ENCODE results near the gene POLR2J.
"Not testable (repeated sequence)": the region's sequence is repeated elsewhere in the genome, so short reads cannot be mapped to it uniquely, and the experiment has no call there.

Gene POLR2J

DNA sequence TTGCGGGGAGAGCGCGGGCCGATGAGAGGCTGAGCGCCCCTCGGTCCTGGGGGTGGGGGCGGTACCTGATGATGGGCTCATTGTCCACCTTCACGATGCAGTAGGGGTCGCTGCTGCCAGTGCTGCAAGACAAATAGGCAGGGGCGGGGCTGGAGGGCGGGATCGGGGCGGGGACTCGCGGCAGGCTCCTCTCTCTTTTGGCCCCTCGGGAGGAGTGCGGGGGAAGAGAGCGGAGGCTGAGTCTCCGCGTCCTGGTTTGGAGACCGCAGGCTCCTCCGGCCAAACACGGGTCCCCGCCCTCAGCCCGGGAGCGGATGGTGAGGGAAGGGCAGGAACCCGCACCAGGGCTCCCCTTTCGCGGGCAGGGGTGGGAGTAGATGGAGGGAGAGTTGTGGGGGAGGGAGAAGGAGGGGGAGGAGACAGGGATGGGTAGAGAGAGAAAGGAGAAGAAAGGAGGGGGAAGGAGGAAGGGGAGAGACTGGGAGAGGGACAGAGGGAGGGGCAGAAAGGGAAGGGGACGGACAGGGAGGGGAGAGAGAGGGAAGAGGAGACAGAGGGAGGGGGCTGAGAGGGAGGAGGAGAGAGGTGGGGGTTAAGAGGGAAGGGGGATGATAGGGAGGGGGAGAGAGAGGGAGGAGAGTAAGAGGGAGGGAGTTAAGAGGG is 33.3 kb upstream of the POLR2J start:
- not testable (repeated sequence) for H3K4me1 ChIP-seq (ENCODE audit: control insufficient read depth in 1 of 2, insufficient read depth in 2 of 2, low read length in 2 of 2); H3K36me3 ChIP-seq (ENCODE audit: control insufficient read depth in 1 of 2, insufficient read depth in 2 of 2, low read length in 2 of 2); H3K4me3 ChIP-seq (ENCODE audit: low read depth in 1 of 2, low read length in 2 of 2); H3K9me3 ChIP-seq (ENCODE audit: control insufficient read depth in 1 of 2, low read length in 2 of 2); H3K27me3 ChIP-seq (ENCODE audit: low read depth, low read length); H3K27ac ChIP-seq (ENCODE audit: low read length)

DNA sequence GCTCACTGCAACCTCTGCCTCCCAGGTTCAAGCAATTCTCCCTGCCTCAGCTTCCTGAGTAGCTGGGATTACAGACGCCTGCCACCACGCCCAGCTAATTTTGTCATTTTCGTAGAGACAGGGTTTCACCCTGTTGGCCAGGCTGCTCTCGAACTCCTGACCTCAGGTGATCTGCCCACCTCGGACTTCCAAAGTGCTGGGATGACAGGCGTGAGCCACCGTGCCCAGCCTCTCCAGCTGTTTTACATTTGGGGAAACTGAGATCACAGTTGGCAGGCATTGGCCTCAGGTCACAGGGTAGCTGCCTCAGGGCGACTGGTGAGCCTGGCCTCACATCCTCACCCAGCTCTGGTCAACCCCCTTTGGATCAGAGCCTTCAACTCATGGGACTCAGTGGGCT is 31.9 kb upstream of the POLR2J start:
- H3K4me3 ChIP-seq (ENCODE audit: low read depth in 1 of 2, low read length in 2 of 2); H3K9me3 ChIP-seq (ENCODE audit: control insufficient read depth in 1 of 2, low read length in 2 of 2); H3K4me1 ChIP-seq (ENCODE audit: control insufficient read depth in 1 of 2, insufficient read depth in 2 of 2, low read length in 2 of 2); H3K27ac ChIP-seq (ENCODE audit: low read length); H3K36me3 ChIP-seq (ENCODE audit: control insufficient read depth in 1 of 2, insufficient read depth in 2 of 2, low read length in 2 of 2); H3K27me3 ChIP-seq (ENCODE audit: low read depth, low read length): not testable (repeated sequence)

DNA sequence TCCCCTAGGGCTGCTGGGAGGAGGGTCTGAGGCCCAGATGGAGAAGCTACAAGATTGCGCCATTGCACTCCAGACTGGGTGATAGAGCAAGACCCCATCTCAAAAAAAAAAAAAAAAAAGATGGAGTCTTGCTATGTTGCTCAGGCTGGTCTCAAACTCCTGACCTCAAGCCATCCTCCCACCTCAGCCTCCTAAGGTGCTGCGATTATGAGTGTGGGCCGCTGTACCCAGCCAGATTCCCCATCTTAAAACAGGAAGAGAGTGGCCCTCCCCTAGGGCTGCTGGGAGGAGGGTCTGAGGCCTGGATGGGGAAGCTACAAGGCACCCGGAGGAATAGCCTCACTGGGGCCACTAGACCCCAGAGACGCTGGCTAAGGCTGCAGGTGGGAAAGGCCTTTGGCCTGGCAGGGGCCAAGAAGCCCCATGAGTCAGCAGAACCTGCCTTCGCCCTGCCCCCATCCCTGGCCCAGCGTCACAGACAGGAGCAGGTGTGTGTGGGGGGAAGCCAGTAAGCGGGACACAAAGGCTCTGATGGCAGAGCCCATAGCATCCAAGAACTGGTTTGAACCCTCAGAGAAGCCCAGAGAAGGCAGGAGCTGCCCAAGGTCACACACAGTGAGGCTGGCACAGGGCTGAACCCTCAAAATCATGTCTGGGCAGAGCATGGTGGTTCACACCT is 28.8 kb upstream of the POLR2J start:
- not testable (repeated sequence) for H3K27ac ChIP-seq (ENCODE audit: low read length); H3K4me1 ChIP-seq (ENCODE audit: control insufficient read depth in 1 of 2, insufficient read depth in 2 of 2, low read length in 2 of 2); H3K9me3 ChIP-seq (ENCODE audit: control insufficient read depth in 1 of 2, low read length in 2 of 2); H3K36me3 ChIP-seq (ENCODE audit: control insufficient read depth in 1 of 2, insufficient read depth in 2 of 2, low read length in 2 of 2); H3K4me3 ChIP-seq (ENCODE audit: low read depth in 1 of 2, low read length in 2 of 2); H3K27me3 ChIP-seq (ENCODE audit: low read depth, low read length)

DNA sequence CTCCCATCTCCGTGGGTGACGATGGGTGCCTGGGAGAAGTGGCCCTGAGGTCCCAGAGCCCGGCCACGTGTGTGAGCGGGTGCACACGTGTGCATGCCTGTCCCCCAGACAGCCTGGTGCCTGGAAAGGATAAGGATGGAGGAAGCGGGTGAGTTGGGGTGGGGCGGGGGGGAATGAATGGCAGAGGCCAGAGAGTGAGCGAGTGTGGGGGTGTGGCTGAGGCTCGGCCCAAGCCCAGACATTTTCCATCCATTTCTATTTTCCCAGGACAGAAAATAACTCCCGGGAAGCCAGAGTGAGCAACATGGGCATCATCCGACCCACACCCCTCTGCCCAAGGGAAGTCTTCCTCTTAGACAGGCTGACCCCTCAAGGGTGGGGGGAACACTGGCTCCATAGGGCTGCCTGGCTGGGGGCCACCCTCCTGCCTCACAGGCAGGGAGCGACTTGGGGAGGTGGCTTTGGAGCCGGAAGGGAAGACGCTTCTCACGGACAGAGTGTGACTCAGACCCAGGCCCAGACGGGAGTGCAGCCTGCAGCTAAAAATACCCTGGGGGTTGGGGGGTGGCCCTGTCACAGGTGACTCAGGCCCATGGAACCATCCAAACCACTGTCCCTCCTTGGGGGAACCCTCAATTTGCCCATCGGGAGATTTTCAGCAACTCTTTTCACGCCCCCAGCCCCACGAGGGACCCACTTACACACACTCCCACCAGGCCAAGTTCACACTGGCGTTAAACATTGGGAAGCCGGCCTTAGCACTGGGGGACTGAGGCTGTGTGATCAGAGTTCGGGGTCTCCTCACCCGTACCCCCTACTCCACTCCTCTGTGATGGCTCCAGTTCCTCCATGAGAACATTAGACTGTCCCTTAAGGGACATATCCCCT is 26.8 kb upstream of the POLR2J start:
- not testable (repeated sequence) for H3K9me3 ChIP-seq (ENCODE audit: control insufficient read depth in 1 of 2, low read length in 2 of 2); H3K4me3 ChIP-seq (ENCODE audit: low read depth in 1 of 2, low read length in 2 of 2); H3K4me1 ChIP-seq (ENCODE audit: control insufficient read depth in 1 of 2, insufficient read depth in 2 of 2, low read length in 2 of 2); H3K36me3 ChIP-seq (ENCODE audit: control insufficient read depth in 1 of 2, insufficient read depth in 2 of 2, low read length in 2 of 2); H3K27me3 ChIP-seq (ENCODE audit: low read depth, low read length); H3K27ac ChIP-seq (ENCODE audit: low read length)

DNA sequence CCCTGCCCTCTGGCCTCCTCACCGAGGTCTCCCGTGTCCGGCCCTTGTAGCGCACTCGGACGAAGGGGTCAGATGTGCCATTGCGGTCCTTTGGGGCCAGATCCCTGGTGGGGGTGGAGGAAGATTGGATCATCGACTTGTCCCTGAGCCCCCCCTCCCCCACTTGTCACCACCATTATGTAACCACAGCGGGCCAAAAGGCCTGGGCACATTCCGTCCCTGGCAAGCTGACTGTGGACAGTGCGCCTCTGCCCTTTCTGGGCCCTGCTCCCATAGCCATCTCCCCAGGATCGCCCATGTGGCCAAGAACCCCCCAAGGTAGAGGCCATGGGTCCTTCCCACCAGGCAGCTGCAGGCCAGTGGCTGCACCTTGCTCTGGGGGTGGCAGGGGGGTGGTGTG is 24.4 kb upstream of the POLR2J start:
- not testable (repeated sequence) for H3K4me3 ChIP-seq (ENCODE audit: low read depth in 1 of 2, low read length in 2 of 2); H3K27ac ChIP-seq (ENCODE audit: low read length); H3K4me1 ChIP-seq (ENCODE audit: control insufficient read depth in 1 of 2, insufficient read depth in 2 of 2, low read length in 2 of 2); H3K36me3 ChIP-seq (ENCODE audit: control insufficient read depth in 1 of 2, insufficient read depth in 2 of 2, low read length in 2 of 2); H3K27me3 ChIP-seq (ENCODE audit: low read depth, low read length); H3K9me3 ChIP-seq (ENCODE audit: control insufficient read depth in 1 of 2, low read length in 2 of 2)

DNA sequence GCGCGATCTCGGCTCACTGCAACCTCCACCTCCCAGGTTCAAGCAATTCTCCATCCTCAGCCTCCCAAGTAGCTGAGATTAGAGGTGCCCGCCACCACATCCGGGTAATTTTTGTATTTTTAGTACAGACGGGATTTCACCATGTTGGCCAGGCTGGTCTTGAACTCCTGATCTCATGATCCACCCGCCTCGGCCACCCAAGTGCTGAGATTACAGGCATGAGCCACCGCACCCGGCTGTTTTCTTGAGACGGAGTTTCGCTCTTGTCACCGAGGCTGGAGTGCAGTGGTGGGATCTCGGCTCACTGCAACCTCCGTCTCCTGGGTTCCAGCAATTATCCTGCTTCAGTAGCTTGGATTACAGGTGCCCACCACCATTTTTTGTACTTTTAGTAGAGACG is 19.6 kb upstream of the POLR2J start:
- H3K4me1 ChIP-seq (ENCODE audit: control insufficient read depth in 1 of 2, insufficient read depth in 2 of 2, low read length in 2 of 2); H3K27ac ChIP-seq (ENCODE audit: low read length); H3K36me3 ChIP-seq (ENCODE audit: control insufficient read depth in 1 of 2, insufficient read depth in 2 of 2, low read length in 2 of 2); H3K9me3 ChIP-seq (ENCODE audit: control insufficient read depth in 1 of 2, low read length in 2 of 2); H3K27me3 ChIP-seq (ENCODE audit: low read depth, low read length); H3K4me3 ChIP-seq (ENCODE audit: low read depth in 1 of 2, low read length in 2 of 2): not testable (repeated sequence)

DNA sequence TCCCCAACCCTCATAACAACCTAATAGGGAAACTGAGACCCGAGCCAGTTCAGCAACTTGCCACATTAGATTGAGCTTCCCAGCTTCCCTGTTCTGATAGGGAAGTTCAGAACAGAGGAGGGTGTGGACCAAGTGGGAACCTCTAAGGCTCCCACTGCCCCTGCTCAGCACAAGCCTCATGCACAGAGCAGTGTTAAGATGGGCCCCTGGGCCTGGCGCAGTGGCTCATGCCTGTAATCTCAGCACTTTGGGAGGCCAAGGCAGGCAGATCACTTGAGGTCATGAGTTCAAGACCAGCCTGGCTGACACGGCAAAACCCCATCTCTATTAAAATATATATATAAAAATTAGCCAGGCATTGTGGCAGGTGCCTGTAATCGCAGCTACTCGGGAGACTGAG is 18.6 kb upstream of the POLR2J start:
- H3K9me3 ChIP-seq (ENCODE audit: control insufficient read depth in 1 of 2, low read length in 2 of 2); H3K4me1 ChIP-seq (ENCODE audit: control insufficient read depth in 1 of 2, insufficient read depth in 2 of 2, low read length in 2 of 2); H3K4me3 ChIP-seq (ENCODE audit: low read depth in 1 of 2, low read length in 2 of 2); H3K27me3 ChIP-seq (ENCODE audit: low read depth, low read length); H3K36me3 ChIP-seq (ENCODE audit: control insufficient read depth in 1 of 2, insufficient read depth in 2 of 2, low read length in 2 of 2); H3K27ac ChIP-seq (ENCODE audit: low read length): not testable (repeated sequence)

DNA sequence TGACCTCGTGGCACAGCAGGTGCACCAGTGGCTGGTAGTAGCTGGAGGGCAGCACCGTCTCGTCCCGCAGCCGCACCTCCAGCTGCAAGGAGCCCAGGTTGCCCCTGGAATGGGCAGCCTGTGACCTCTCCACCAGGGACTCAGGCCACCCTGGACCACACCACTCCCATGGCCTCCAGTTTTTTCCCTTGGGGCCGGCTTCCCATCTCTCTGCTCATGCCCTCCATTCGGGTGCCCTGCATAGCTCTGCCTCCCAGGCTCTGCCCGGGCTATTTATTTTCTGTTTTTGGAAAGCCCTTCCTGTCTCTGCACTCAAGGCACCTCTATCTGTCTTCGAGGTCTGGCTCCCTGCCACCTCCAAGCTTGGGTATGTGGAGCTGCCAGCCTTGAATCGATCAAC is 18.1 kb upstream of the POLR2J start:
- H3K27ac ChIP-seq (ENCODE audit: low read length); H3K4me1 ChIP-seq (ENCODE audit: control insufficient read depth in 1 of 2, insufficient read depth in 2 of 2, low read length in 2 of 2); H3K27me3 ChIP-seq (ENCODE audit: low read depth, low read length); H3K9me3 ChIP-seq (ENCODE audit: control insufficient read depth in 1 of 2, low read length in 2 of 2); H3K4me3 ChIP-seq (ENCODE audit: low read depth in 1 of 2, low read length in 2 of 2); H3K36me3 ChIP-seq (ENCODE audit: control insufficient read depth in 1 of 2, insufficient read depth in 2 of 2, low read length in 2 of 2): not testable (repeated sequence)

DNA sequence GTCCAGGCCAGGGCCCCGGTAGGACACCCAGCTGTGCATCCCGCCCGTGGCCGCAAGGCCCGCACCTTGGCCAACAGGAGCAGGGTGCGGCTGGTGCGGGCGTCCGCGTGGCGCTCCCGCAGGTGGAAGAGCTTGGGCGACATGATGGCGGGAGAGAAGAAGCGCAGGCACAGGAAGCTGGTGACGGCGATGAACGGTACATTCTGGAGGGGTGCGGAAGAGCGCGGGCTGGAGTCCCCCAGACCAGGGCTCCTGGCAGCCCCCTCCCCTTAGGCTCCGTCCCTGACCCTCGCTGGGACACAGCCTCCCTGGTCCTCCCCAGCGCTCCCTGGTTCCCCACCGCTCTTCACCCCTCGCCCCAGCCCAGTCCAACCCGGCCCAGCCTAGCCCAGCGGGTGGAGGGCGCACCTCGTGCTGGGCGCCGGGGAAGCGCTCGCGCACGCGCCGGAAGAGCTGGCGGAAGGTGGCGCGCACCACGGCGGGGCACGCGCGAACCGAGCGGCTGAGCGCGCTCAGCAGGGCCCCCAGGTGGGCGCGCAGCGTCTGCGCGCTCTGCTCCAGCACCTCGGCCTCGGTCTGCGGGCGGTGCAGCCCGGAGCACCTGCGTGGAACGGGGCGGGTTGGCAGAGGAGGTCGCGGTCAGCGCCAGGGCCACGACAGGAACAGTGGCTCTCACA is 15.9 kb upstream of the POLR2J start:
- H3K4me1 ChIP-seq (ENCODE audit: control insufficient read depth in 1 of 2, insufficient read depth in 2 of 2, low read length in 2 of 2); H3K4me3 ChIP-seq (ENCODE audit: low read depth in 1 of 2, low read length in 2 of 2); H3K9me3 ChIP-seq (ENCODE audit: control insufficient read depth in 1 of 2, low read length in 2 of 2); H3K36me3 ChIP-seq (ENCODE audit: control insufficient read depth in 1 of 2, insufficient read depth in 2 of 2, low read length in 2 of 2); H3K27ac ChIP-seq (ENCODE audit: low read length); H3K27me3 ChIP-seq (ENCODE audit: low read depth, low read length): not testable (repeated sequence)

DNA sequence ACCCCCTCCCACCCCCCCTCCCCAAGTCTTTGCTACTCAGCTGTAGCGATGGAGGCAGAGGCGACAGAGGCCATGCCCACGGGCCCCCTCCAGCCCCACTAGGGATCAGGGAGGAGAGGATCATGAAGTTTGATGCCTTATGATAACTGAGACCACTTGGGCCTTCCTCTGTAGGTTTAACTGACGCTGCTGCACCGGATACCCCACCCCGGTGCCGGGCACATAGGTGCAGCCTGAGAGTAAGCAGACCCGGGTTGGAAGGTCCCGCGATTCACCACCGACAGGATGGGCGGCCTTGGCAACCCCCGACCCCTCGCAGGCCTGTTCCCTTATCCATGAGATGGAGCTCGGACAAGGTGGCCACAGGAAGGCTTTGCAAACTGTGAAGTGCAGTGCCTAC is 15.3 kb upstream of the POLR2J start:
- not testable (repeated sequence) for H3K9me3 ChIP-seq (ENCODE audit: control insufficient read depth in 1 of 2, low read length in 2 of 2); H3K27ac ChIP-seq (ENCODE audit: low read length); H3K36me3 ChIP-seq (ENCODE audit: control insufficient read depth in 1 of 2, insufficient read depth in 2 of 2, low read length in 2 of 2); H3K4me3 ChIP-seq (ENCODE audit: low read depth in 1 of 2, low read length in 2 of 2); H3K27me3 ChIP-seq (ENCODE audit: low read depth, low read length); H3K4me1 ChIP-seq (ENCODE audit: control insufficient read depth in 1 of 2, insufficient read depth in 2 of 2, low read length in 2 of 2)

DNA sequence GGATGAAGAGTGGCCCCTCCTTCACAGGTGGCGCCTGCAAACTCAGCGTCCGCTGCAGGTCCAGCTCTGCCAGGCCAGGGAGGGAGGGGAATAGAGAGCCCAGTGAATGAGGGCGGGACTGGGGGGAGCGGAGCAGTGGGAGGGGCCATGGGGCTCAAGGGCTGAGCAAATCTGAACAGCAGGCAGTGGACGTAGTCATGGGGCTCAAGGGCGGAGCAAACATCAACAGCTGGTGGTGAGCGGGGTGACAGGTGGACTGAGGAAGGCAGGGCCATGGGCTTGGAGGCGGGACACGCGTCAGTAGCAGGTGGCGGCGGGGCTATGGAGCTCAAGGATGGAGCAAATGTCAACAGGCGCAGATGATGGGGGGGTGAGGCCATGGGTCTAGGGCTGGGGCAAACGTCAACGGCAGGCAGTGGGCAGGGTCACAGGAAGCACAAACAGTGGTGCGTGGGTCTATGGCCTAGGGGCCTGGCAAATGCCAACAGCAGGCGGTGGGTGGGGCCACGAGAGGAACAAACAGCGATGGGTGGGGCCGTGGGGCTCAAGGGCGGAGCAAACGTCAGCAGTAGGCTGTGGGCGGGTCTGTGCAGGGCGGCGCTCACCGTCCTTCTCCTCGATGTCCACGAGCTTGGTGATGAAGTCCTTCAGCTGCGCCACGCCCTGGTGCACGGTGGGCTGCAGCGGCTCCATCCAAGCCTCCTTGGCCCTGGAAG is 14.7 kb upstream of the POLR2J start:
- not testable (repeated sequence) for H3K4me3 ChIP-seq (ENCODE audit: low read depth in 1 of 2, low read length in 2 of 2); H3K9me3 ChIP-seq (ENCODE audit: control insufficient read depth in 1 of 2, low read length in 2 of 2); H3K27me3 ChIP-seq (ENCODE audit: low read depth, low read length); H3K4me1 ChIP-seq (ENCODE audit: control insufficient read depth in 1 of 2, insufficient read depth in 2 of 2, low read length in 2 of 2); H3K27ac ChIP-seq (ENCODE audit: low read length); H3K36me3 ChIP-seq (ENCODE audit: control insufficient read depth in 1 of 2, insufficient read depth in 2 of 2, low read length in 2 of 2)

Measured in muscle layer of duodenum (tissue), 2 donors.